Activated CD4-positive, CD25-positive, alpha-beta regulatory T cell treated with anti-CD3 and anti-CD28 coated beads, Interleukin-2, amount 50 U/mL, for 16 hours (primary cell): Measurements from ENCODE around the gene CILP.

ENCODE experiments used
- DNase-seq: peaks from one replicate; pipeline ENCODE4 v3.0.0-alpha.2; 2020; ENCODE audit warnings: low read depth, low spot score

The CILP gene

GRCh38 chr15:65156692-65157091 lies 54.6 kb downstream of the CILP start:
- no peak for DNase-seq

- no peak for DNase-seq
Observed at GRCh38 chr15:65154720-65155119, 56.6 kb downstream of the CILP start.

- no peak for DNase-seq
Observed at GRCh38 chr15:65147902-65148301, 63.4 kb downstream of the CILP start.

- no peak for DNase-seq
Observed at GRCh38 chr15:65146438-65146837, 64.8 kb downstream of the CILP start.
